IPS-18a (cell line): ENCODE results near the gene ARAP2.

Experiments used
- H3K27ac ChIP-seq: one replicate; pipeline ENCODE4 v1.5.1; 2013; ENCODE audit warnings: low read length
- H3K27me3 ChIP-seq: one replicate; pipeline ENCODE4 v1.6.1; 2013; ENCODE audit warnings: mild to moderate bottlenecking, low read length; ENCODE audit not compliant: control insufficient read depth, insufficient read depth
- H3K36me3 ChIP-seq: one replicate; pipeline ENCODE4 v1.6.1; 2013; ENCODE audit warnings: low read depth, low read length; ENCODE audit not compliant: control insufficient read depth
- H3K4me1 ChIP-seq: one replicate; pipeline ENCODE4 v1.6.1; 2013; ENCODE audit warnings: low read depth, low read length; ENCODE audit not compliant: control insufficient read depth
- H3K4me3 ChIP-seq: one replicate; pipeline ENCODE4 v1.5.1; 2013; ENCODE audit warnings: low read length
- H3K9ac ChIP-seq: one replicate; pipeline ENCODE4 v1.6.1; 2013; ENCODE audit warnings: mild to moderate bottlenecking, low read length, moderate library complexity
- H3K9me3 ChIP-seq: one replicate; pipeline ENCODE4 v1.6.1; 2013; ENCODE audit warnings: low read depth, low read length; ENCODE audit not compliant: control insufficient read depth

ARAP2 gene

DNA sequence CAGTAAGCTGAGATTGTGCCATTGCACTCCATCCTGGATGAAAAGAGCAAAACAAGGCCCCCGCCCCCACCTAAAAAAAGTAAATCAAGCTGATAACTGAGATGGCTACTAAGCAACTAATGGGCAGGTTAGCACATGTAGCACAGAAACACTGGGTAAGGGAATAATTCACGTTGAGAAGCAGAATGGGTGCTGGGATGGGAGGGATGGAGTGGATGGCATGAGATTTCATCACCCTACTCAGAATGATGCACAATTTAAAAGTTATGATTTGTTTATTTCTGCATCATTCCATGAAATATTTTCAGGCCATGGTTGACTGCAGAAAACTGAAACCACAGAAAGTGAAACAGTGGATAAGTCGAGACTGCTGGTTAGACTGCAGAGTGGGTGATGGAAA, 224.0 kb downstream of the ARAP2 start:
- Histone ChIP-seq H3K9me3 (no peaks in the 10 kb centered on the region), H3K4me3 (no peak overlapping the region), H3K27ac (no peak overlapping the region)

More for the DNA sequence above, 224.0 kb downstream of the ARAP2 start:
- Histone ChIP-seq H3K36me3 (no peaks in the 10 kb centered on the region), H3K4me1 (no peaks in the 10 kb centered on the region), H3K9ac (no peak overlapping the region), H3K27me3 (no peaks in the 10 kb centered on the region)
